HG03342 (cell line): Measurements from ENCODE around the gene MDGA2.

Experiments used
- ATAC-seq: cut with Tn5 transposase; IDR thresholded peaks from one replicate; pipeline ENCODE4 v1.9.1; 2021; ENCODE audit warnings: mild to moderate bottlenecking, moderate library complexity; ENCODE audit not compliant: unreplicated experiment

The MDGA2 gene

DNA sequence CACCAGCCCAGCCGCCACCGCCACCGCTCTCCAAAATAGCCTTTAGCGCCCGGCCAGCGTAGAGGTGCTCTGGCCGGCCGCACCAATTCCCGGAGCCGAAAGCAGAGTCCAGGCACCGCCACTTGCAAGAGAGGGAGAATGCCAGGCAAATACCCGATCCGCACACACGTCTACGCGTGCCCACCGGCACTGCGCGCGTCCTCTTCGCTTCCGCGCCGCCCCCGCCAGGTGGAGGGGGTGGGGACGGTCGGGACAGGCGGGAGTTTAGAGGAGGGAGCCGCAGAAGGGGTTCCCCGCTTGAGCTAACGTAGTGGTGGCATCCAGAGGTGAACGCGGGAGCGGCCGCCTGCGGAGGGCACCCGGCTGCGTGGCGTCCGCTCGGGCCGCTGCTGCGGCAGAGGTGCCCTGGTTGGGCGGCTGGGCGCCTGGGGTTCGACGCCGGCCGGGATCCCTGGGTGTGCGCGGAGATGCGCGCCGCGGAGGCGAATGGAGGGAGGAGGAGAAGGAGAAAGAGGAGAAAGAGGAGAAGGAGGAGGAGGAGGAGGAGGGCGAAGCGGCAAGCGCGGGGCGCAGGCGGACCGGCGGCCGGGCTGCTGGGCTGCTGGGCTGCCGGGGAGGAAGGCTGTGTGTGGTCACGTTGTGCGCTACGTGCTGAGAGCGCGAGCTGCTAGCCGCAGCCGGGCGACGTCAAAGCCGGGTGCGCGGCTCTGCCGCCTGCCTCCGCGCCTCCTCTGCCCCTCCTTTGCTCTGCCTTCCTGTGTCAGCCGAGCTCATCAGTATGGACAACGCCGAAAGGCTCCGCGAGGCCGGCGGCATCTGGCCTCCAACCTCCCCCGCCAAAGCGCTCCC lies at the start of gene MDGA2:
Gene MDGA2, minus strand, starts transcription at position 140 of the 849 bp plus-strand sequence.
- ATAC-seq, result no peak

- no peak for ATAC-seq
These were observed 47.7 kb upstream of the MDGA2 start for GRCh38 chr14:47722929-47723693.

GRCh38 chr14:47720281-47720680 lies 44.9 kb upstream of the MDGA2 start:
- ATAC-seq, result no peak

- no peak for ATAC-seq
These were observed 39.9 kb upstream of the MDGA2 start for GRCh38 chr14:47715330-47715729.

DNA sequence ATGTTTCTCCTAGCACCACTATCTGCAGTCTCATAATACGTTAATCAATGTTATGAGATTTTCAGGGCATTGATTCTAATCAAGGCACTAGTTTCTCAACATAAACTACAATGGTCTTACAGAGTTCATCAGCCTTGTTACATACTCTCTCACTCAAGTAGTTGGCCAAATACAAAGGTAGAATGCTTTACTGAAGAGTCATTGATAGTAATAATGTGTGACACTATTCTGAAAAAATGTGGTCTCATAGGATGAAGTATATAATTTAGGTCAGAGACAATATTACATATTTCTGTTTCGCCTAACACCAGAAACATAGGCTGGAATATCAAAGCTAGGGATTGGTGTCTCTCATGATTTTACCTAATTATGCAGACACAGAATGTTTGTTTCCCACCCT lies 35.2 kb upstream of the MDGA2 start:
- no peak for ATAC-seq

DNA sequence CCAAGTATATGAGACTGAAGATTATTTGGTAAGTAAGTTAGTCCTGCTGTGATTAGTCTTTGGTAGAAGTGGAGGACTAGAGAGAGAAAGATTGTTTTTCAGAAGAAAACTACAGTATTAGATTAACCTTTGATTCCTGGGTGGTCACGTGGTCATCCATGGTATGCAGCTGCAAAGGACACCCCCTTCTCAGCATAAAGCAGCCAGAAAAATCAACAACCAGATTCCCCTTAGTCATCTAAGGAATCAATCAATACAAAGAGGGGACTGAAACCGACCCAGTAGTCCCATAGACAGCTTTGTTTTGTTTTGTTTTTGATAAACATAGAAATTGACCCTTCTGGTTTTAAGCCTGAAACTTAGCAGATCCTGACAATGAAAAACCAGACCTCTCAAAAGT lies 30.3 kb upstream of the MDGA2 start:
- no peak for ATAC-seq

DNA sequence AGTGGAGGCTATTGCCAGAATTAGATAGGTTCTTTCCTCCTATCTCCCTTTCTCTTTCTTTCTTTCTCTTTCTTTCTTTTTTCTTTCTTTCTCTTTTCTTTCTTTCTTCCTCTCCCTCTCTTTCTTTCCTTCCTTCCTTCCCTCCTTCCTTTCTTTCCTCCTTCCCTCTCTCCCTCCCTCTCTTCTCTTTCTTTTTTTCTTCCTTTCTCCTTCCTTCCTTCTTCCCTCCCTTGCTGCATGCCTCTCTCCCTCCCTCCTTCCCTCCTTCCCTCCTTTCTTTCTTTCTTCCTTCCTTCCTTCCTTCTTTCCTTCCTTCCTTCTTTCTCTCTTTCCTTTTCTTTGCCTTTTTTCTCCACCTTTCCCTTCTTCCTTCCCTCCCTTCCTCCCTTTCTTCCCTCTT lies 16.4 kb upstream of the MDGA2 start:
- no peak for ATAC-seq

DNA sequence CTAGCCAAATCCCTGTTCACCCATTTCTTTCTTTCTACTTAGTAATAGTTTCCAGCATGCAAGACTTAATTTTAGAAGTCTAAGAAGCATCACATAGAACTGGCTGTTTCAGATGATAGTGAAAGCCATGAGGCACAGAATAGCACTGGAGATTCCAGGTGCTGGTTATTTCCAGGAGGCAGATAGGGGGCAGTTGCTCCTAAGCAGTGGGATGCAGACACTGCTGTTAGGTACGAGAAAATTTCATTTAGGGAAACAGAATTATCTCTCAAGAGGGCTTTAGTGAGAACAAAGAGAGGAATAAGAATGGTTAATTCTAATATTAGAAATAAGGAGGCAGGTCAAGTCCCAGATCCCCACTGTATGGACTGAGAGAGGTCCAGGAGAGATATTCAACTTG lies 3.6 kb upstream of the MDGA2 start:
- no peak for ATAC-seq

DNA sequence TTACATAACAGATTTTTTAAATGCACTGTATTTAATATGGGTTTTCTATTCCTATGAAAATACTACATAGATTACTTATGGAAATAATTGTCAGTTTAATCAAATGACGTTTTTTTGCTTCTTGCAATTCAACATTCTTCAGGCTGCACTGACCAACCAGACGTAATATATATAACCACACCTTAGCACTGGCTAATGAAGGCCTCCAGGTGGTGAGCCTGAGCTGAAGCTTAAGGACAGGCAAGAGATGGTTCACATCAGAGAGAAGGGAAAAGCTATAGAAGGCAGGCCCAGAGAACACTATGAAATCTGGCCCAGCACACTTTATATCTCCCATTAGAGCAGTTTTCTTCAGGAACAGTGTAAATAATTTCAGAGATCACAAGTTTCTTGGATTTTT lies 2.8 kb upstream of the MDGA2 start:
- no peak for ATAC-seq

- no peak for ATAC-seq
These were observed 861 bp upstream of the MDGA2 start for GRCh38 chr14:47676315-47676617.

DNA sequence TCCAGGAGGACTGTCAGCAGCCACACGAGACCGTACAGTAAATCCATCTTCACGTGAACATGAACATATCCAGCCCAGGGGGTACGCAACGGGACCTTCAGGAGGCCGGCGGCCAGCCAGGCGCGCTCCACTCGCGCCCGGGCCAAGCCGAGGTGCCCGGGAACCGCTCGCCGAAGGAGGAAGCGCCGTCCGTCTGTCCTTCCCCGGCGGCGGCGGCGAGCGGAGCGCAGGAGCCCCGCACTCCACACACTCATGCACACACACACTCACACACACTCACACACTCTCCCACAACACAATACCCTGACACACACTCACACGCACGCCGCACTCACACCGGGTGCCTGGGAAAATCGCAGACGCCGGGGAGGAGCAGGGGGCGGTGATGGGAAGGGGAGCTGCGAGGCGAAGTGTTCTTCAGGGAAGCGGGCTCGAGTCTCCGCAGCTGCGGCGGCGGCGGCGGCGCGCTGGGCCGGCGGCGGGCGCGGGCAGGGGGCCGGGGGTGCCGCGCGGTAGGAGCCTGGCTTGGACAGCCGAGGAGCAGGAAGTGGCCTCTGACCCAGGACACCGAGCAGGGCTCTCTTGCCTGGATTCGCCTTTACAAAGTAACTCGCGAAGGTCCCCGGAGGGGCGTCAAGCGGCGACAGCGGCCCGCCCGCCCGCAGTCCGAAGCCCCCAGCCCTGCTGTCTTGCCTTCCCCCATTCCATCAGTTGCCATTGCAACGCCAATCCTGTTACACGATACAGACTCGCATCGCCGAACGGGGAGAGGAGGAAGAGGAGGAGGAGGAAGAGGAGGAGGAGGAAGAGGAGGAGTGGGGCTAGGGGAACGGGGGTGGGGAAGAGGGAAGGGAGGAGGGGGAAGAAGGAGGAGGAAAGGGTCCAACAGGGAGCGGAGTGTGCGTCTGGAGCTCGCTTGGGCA lies 601 bp downstream of the MDGA2 start:
- no peak for ATAC-seq

DNA sequence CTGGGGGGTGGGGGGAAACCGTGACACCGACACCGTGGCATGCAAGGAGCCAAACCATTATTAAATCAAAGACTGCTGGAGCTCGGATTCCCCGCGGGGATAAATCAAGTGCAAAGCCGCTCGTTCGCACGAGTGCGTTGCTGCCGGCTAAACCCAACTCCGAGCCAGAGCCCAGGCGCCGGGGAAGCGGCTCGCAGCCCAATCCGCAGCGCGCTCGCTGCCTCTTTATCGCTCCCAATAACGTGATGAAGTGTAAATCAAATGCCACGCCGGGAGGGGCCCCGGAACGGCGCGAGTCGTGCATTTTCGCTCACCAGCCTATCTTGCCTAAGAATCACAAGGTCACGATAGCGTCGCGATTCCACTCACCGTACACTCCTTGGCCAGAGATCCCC lies 1.3 kb downstream of the MDGA2 start:
- ATAC-seq, result no peak

GRCh38 chr14:47665337-47666134 lies 9.9 kb downstream of the MDGA2 start:
- no peak for ATAC-seq

- ATAC-seq, result no peak
These were observed 12.9 kb downstream of the MDGA2 start for GRCh38 chr14:47662466-47662865.

- ATAC-seq, result no peak
These were observed 15.2 kb downstream of the MDGA2 start for GRCh38 chr14:47660158-47660557.

GRCh38 chr14:47658041-47658440 lies 17.4 kb downstream of the MDGA2 start:
- ATAC-seq, result no peak

DNA sequence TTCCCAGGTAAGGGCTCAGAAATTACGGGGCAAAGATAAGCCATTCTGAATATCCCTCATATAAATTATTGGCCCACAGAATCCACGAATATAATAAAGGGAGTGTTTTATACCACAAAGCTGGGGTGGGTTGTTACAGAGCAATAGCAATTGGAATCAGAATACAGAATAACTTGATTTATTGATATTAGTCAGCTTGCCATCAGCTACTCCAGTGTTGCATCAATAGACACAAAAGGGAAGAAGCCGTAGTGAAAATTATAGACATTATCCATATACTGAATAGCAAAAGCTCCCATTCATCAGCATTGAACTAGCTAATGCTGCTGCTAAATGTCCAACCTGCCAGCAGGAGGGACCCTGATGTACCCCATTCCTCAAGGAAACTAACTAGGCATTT lies 18.3 kb downstream of the MDGA2 start:
- ATAC-seq, result no peak

GRCh38 chr14:47651337-47651736 lies 24.1 kb downstream of the MDGA2 start:
- ATAC-seq, result no peak

GRCh38 chr14:47637753-47638152 lies 37.7 kb downstream of the MDGA2 start:
- ATAC-seq, result no peak

- ATAC-seq, result no peak
These were observed 49.0 kb downstream of the MDGA2 start for GRCh38 chr14:47626151-47627035.
